A673 (cell line): Measurements from ENCODE around the gene SMARCD3. TPM values are rescaled to one million over a fixed set of nuclear protein-coding genes. Genes with fewer than 3 reads are reported as not detected.

Source experiments
- BruUV-seq: library from RNA; stranded (reverse); fragments of 400-500 nt; replicated peaks from 2 replicates; lab custom pipeline; 2021; lab: Mats Ljungman, UMichigan
- CTCF ChIA-PET: fragments of 300-600 bp; sonication (Branson Sonifier 250); formaldehyde crosslinking; loops from one replicate; lab custom pipeline; 2022; ENCODE audit warnings: antibody characterized with exemption; lab: Charles Lee
- POLR2A ChIA-PET: fragments of 300-600 bp; sonication (Branson Sonifier 250); formaldehyde crosslinking; loops from one replicate; lab custom pipeline; 2022; ENCODE audit warnings: antibody characterized with exemption; ENCODE audit not compliant: low non-redundant PET; lab: Charles Lee
- DNase-seq: peaks from one replicate; pipeline ENCODE4 v3.0.0-alpha.2; 2015; ENCODE audit warnings: low spot score
- H3K27ac ChIP-seq: fragments of 200-600 bp; sonication (generic); 2 replicates; pipeline ENCODE4 v1.5.1; 2016; ENCODE audit warnings: mixed run types, low read depth, mild to moderate bottlenecking, mixed read lengths, antibody characterized with exemption, low read length; ENCODE audit not compliant: poor library complexity, severe bottlenecking
- H3K27me3 ChIP-seq: fragments of 200-600 bp; sonication (generic); replicated peaks from 2 replicates; pipeline ENCODE4 v1.6.1; 2017; ENCODE audit warnings: mixed run types, low read depth, mild to moderate bottlenecking, mixed read lengths, antibody characterized with exemption, low read length; ENCODE audit not compliant: insufficient read depth, poor library complexity
- H3K36me3 ChIP-seq: fragments of 200-600 bp; sonication (generic); 2 replicates; pipeline ENCODE4 v1.6.1; 2016; ENCODE audit warnings: mixed run types, mild to moderate bottlenecking, mixed read lengths, antibody characterized with exemption, low read length; ENCODE audit not compliant: insufficient read depth, poor library complexity, severe bottlenecking
- H3K4me1 ChIP-seq: fragments of 200-600 bp; sonication (generic); 2 replicates; pipeline ENCODE4 v1.6.1; 2017; ENCODE audit warnings: mixed run types, mild to moderate bottlenecking, mixed read lengths, antibody characterized with exemption, low read length; ENCODE audit not compliant: insufficient read depth, poor library complexity, severe bottlenecking
- H3K4me3 ChIP-seq: fragments of 200-600 bp; sonication (generic); 2 replicates; pipeline ENCODE4 v1.5.1; 2016; ENCODE audit warnings: low read depth, mixed run types, mild to moderate bottlenecking, mixed read lengths, low read length; ENCODE audit not compliant: poor library complexity, severe bottlenecking
- H3K9me3 ChIP-seq: fragments of 200-600 bp; sonication (generic); 2 replicates; pipeline ENCODE4 v1.6.1; 2016; ENCODE audit warnings: mixed run types, low read depth, mild to moderate bottlenecking, mixed read lengths, antibody characterized with exemption, low read length; ENCODE audit not compliant: poor library complexity, severe bottlenecking
- CTCF ChIP-seq: fragments of 300-800, 200-600 bp; sonication (generic); conservative IDR thresholded peaks from 2 replicates; pipeline ENCODE4 v1.5.1; 2017; ENCODE audit warnings: low read depth, mild to moderate bottlenecking, antibody characterized with exemption, low read length, moderate library complexity, mixed read lengths
- EZH2 ChIP-seq: fragments of 200-600 bp; sonication (generic); IDR thresholded peaks from 2 replicates; pipeline ENCODE4 v1.6.1; 2017; ENCODE audit warnings: borderline replicate concordance, low read depth, mild to moderate bottlenecking, mixed read lengths, antibody characterized with exemption, low read length; ENCODE audit not compliant: poor library complexity, severe bottlenecking
- intact Hi-C: fragments of 100-400 bp; cut with micrococcal nuclease; formaldehyde crosslinking; loops from one replicate; pipeline ENCODE4 v1.10.0; 2022; ENCODE audit not compliant: unreplicated experiment
- total RNA-seq: library from RNA; stranded (reverse); gene quantifications from 2 replicates; pipeline ENCODE4 v1.2.3, GENCODE V29; 2021

Gene SMARCD3
- total RNA-seq, 1 experiment from 2014 or later = 44.8 TPM

GRCh38 chr7:151231080-151231479 is 17.4 kb downstream of the SMARCD3 start:
- H3K4me1 ChIP-seq = peaks cover 18% of the 10 kb centered on the region
- no TSS peak for BruUV-seq
- no peaks in the 10 kb centered on the region for H3K27me3 ChIP-seq
- peaks cover 11% of the 10 kb centered on the region for H3K36me3 ChIP-seq
- no peak overlapping the region for H3K27ac ChIP-seq
- no peaks in the 10 kb centered on the region for H3K9me3 ChIP-seq
- POLR2A ChIA-PET = no interaction called here
- H3K4me3 ChIP-seq = no peak overlapping the region
- CTCF ChIA-PET = no interaction called here
- intact Hi-C loops = loop anchor here (5.0 kb wide), 1 partner anchor 174 kb away; the partner anchor contains the start of genes CDK5 and SLC4A2
- DNase-seq = no peak
- no peak for TF ChIP-seq CTCF
- no peak for TF ChIP-seq EZH2

- ChIA-PET CTCF (no interaction called here), POLR2A (interaction anchor here (0.7 kb wide), 1 partner anchor 158 kb away, joined by 5 read pairs; no protein-coding TSS in a partner anchor)
- peaks cover 11% of the 10 kb centered on the region for H3K36me3 ChIP-seq
- intact Hi-C loops = loop anchor here (5.0 kb wide), 1 partner anchor 107 kb away; no protein-coding TSS in a partner anchor
- H3K4me1 ChIP-seq = peaks cover 17% of the 10 kb centered on the region
- no peak overlapping the region for H3K4me3 ChIP-seq
- no peak for DNase-seq
- TF ChIP-seq CTCF (no peak), EZH2 (no peak)
- H3K27ac ChIP-seq = no peak overlapping the region
- no TSS peak for BruUV-seq
- H3K9me3 ChIP-seq = no peaks in the 10 kb centered on the region
- H3K27me3 ChIP-seq = no peaks in the 10 kb centered on the region
Observed at GRCh38 chr7:151229249-151229648, 19.2 kb downstream of the SMARCD3 start.

- DNase-seq = no peak
- POLR2A ChIA-PET = no interaction called here
- BruUV-seq = no TSS peak
- H3K36me3 ChIP-seq = peaks cover 21% of the 10 kb centered on the region
- CTCF ChIA-PET = interaction anchor here (1.4 kb wide), 1 partner anchor 16 kb away, joined by 5 read pairs; no protein-coding TSS in a partner anchor
- peaks cover 12% of the 10 kb centered on the region for H3K4me1 ChIP-seq
- peak overlapping the region; percentile 81 for H3K4me3 ChIP-seq
- no peak for TF ChIP-seq EZH2
- no peak for TF ChIP-seq CTCF
- intact Hi-C loops = loop anchor here (5.0 kb wide), 1 partner anchor 106 kb away; no protein-coding TSS in a partner anchor
- no peaks in the 10 kb centered on the region for H3K9me3 ChIP-seq
- H3K27me3 ChIP-seq = no peaks in the 10 kb centered on the region
- H3K27ac ChIP-seq = peak overlapping the region; percentile 74
Observed at GRCh38 chr7:151228024-151228866, 20.2 kb downstream of the SMARCD3 start.
